AG10803 (cell line): ENCODE measurements around the gene MAOA.

Experiments
- DNase-seq: peaks from one replicate; pipeline ENCODE4 v3.0.0; 2010; ENCODE audit warnings: low read depth
- H3K4me3 ChIP-seq: 2 replicates; pipeline ENCODE4 v1.5.1; 2011; ENCODE audit warnings: mild to moderate bottlenecking, low read length, control low read depth
- TF ChIP-seq, protein P1 (sequence below): conservative IDR thresholded peaks from 2 replicates; pipeline ENCODE4 v1.5.1; 2011; ENCODE audit warnings: mild to moderate bottlenecking, low read length, control low read depth, inconsistent platforms

The MAOA gene

GRCh38 chrX:43741843-43742573 lies 85.9 kb downstream of the MAOA start:
- TF ChIP-seq, protein P1, sequence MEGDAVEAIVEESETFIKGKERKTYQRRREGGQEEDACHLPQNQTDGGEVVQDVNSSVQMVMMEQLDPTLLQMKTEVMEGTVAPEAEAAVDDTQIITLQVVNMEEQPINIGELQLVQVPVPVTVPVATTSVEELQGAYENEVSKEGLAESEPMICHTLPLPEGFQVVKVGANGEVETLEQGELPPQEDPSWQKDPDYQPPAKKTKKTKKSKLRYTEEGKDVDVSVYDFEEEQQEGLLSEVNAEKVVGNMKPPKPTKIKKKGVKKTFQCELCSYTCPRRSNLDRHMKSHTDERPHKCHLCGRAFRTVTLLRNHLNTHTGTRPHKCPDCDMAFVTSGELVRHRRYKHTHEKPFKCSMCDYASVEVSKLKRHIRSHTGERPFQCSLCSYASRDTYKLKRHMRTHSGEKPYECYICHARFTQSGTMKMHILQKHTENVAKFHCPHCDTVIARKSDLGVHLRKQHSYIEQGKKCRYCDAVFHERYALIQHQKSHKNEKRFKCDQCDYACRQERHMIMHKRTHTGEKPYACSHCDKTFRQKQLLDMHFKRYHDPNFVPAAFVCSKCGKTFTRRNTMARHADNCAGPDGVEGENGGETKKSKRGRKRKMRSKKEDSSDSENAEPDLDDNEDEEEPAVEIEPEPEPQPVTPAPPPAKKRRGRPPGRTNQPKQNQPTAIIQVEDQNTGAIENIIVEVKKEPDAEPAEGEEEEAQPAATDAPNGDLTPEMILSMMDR = no peak

DNA sequence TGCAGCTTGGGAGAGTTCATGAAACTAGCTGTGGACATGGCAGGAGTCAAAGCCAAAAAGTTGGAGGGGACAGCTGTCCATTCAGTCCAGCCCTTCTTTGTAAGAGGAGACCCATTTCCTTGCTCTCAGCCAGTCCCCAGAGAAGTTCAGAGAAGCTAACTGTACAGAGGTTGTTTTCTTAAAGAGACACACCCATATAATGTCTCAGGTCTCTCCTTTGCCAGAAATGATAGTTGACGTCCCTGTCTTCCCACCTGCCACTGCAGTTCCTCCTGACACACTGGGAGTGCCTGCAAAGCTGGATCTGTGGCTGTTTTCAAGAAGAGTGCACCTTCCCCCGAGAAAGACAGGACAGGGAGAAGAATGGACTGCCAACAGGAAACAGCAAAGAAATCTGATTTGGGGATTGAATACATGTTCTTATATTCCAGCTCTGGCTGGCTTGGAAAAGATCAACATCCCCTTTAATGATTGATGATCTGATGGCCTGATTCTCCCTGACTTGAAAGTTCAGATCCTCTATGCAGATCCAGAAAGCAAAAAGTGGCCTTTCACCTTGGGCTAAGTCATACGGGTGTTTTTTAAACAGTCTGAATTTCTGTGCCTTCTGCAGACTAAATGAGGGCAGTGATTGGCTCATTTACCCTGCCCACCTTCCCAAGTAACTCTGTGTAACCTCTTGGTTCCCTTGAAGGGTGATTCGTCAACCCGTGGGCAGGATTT lies 87.2 kb downstream of the MAOA start:
- TF ChIP-seq, protein P1 = no peak
- no peak for DNase-seq
- H3K4me3 ChIP-seq = no peak overlapping the region

More at GRCh38 chrX:43741843-43742573, 85.9 kb downstream of the MAOA start:
- peak; percentile 10 for DNase-seq
- no peak overlapping the region for H3K4me3 ChIP-seq

DNA sequence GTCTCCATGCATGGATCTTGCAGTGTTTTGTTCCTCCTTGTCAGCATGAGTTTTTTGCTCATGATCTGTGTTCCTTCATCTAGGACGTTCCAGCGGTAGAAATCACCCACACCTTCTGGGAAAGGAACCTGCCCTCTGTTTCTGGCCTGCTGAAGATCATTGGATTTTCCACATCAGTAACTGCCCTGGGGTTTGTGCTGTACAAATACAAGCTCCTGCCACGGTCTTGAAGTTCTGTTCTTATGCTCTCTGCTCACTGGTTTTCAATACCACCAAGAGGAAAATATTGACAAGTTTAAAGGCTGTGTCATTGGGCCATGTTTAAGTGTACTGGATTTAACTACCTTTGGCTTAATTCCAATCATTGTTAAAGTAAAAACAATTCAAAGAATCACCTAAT lies 88.2 kb downstream of the MAOA start:
- H3K4me3 ChIP-seq = no peak overlapping the region
- TF ChIP-seq, protein P1 = no peak
- DNase-seq = no peak

GRCh38 chrX:43745938-43746721 lies 90.0 kb downstream of the MAOA start:
- H3K4me3 ChIP-seq = no peak overlapping the region
- peak; percentile 2 for DNase-seq
- TF ChIP-seq, protein P1 = no peak

GRCh38 chrX:43747476-43747875 lies 91.4 kb downstream of the MAOA start:
- TF ChIP-seq, protein P1 = no peak
- H3K4me3 ChIP-seq = no peak overlapping the region
- no peak for DNase-seq

GRCh38 chrX:43750248-43750676 lies 94.2 kb downstream of the MAOA start:
- no peak overlapping the region for H3K4me3 ChIP-seq
- peak; percentile 62 for DNase-seq
- TF ChIP-seq, protein P1 = peak; percentile 37
